GM23338 (cell line): ENCODE measurements around the gene SLC36A3. TPM values are rescaled to one million over a fixed set of nuclear protein-coding genes. Genes with fewer than 3 reads are reported as not detected.

Experiments used
- ATAC-seq: fragments of 200-7000 bp; cut with Tn5 transposase; 3 replicates; pipeline ENCODE4 v1.9.1; 2020
- DNase-seq: peaks from one replicate; pipeline ENCODE4 v3.0.0-alpha.2; 2015; ENCODE audit warnings: low spot score
- H2AFZ ChIP-seq: fragments of 200-600 bp; sonication (generic); 2 replicates; pipeline ENCODE4 v1.8.0; 2016; ENCODE audit warnings: antibody characterized with exemption, mild to moderate bottlenecking, moderate library complexity
- H3F3A ChIP-seq: fragments of 200-600 bp; sonication (generic); replicated peaks from 2 replicates; pipeline ENCODE4 v1.8.0; 2017; ENCODE audit warnings: antibody characterized with exemption, mixed run types, low read depth
- H3K27ac ChIP-seq: fragments of 200-600 bp; sonication (generic); 2 replicates; pipeline ENCODE4 v1.6.1; 2016; ENCODE audit warnings: low read depth
- H3K27me3 ChIP-seq: fragments of 200-600 bp; sonication (generic); 2 replicates; pipeline ENCODE4 v1.8.0; 2016; ENCODE audit warnings: mild to moderate bottlenecking, mixed run types, moderate library complexity; ENCODE audit not compliant: insufficient read depth
- H3K36me3 ChIP-seq: fragments of 200-600 bp; sonication (generic); 2 replicates; pipeline ENCODE4 v1.8.0; 2016; ENCODE audit warnings: mild to moderate bottlenecking; ENCODE audit not compliant: insufficient read depth
- H3K4me1 ChIP-seq: fragments of 200-600 bp; sonication (generic); 2 replicates; pipeline ENCODE4 v1.8.0; 2016; ENCODE audit warnings: mild to moderate bottlenecking, moderate library complexity; ENCODE audit not compliant: insufficient read depth
- H3K4me2 ChIP-seq: fragments of 200-600 bp; sonication (generic); 2 replicates; pipeline ENCODE4 v1.7.1; 2017; ENCODE audit warnings: mixed run types
- H3K4me3 ChIP-seq: fragments of 200-600 bp; sonication (generic); 2 replicates; pipeline ENCODE4 v1.6.1; 2016; ENCODE audit warnings: mixed run types
- H3K79me2 ChIP-seq: fragments of 200-600 bp; sonication (generic); replicated peaks from 2 replicates; pipeline ENCODE4 v1.8.0; 2017; ENCODE audit warnings: mild to moderate bottlenecking; ENCODE audit not compliant: insufficient read depth
- H3K9me2 ChIP-seq: fragments of 200-600 bp; sonication (generic); 2 replicates; pipeline ENCODE4 v1.8.0; 2017; ENCODE audit not compliant: insufficient read depth
- H4K20me1 ChIP-seq: fragments of 200-600 bp; sonication (generic); replicated peaks from 2 replicates; pipeline ENCODE4 v1.8.0; 2017; ENCODE audit warnings: mild to moderate bottlenecking; ENCODE audit not compliant: insufficient read depth
- H3K27ac Mint-ChIP-seq: 2 replicates; pipeline ENCODE4 v1.8.0; 2020; ENCODE audit warnings: inconsistent platforms, mild to moderate bottlenecking, moderate library complexity, mixed read lengths
- H3K27me3 Mint-ChIP-seq: 3 replicates; pipeline ENCODE4 v1.8.0; 2022; ENCODE audit warnings: low read depth, mild to moderate bottlenecking, moderate library complexity, mixed read lengths, inconsistent platforms; ENCODE audit not compliant: insufficient read depth, poor library complexity
- H3K36me3 Mint-ChIP-seq: 3 replicates; pipeline ENCODE4 v1.8.0; 2021; ENCODE audit warnings: low read depth, mild to moderate bottlenecking, inconsistent platforms, moderate library complexity, mixed read lengths
- H3K4me1 Mint-ChIP-seq: 3 replicates; pipeline ENCODE4 v1.8.0; 2020; ENCODE audit warnings: mild to moderate bottlenecking, inconsistent platforms, mixed read lengths
- H3K4me3 Mint-ChIP-seq: 3 replicates; pipeline ENCODE4 v1.8.0; 2021; ENCODE audit warnings: moderate library complexity, mild to moderate bottlenecking, inconsistent platforms, mixed read lengths
- H3K9me3 Mint-ChIP-seq: 3 replicates; pipeline ENCODE4 v1.8.0; 2020; ENCODE audit warnings: moderate library complexity, mild to moderate bottlenecking, inconsistent platforms, mixed read lengths
- CTCF ChIP-seq, 2 experiments: fragments of 200-600 bp in 1 of 2; sonication (generic) in 1 of 2; conservative IDR thresholded peaks; 2 replicates each; pipeline versions ENCODE4 v1.5.1 to v1.6.1; 2016 to 2017; ENCODE audit warnings: antibody characterized with exemption in 2 of 2, low read depth in 2 of 2, mild to moderate bottlenecking in 2 of 2, moderate library complexity in 1 of 2
- ETS1 ChIP-seq: IDR thresholded peaks from 2 replicates; pipeline ENCODE4 v1.6.1; 2016; ENCODE audit warnings: antibody characterized with exemption
- NANOG ChIP-seq: IDR thresholded peaks from 2 replicates; pipeline ENCODE4 v1.6.1; 2016; ENCODE audit warnings: antibody characterized with exemption, borderline replicate concordance
- POLR2AphosphoS5 ChIP-seq: IDR thresholded peaks from 2 replicates; pipeline ENCODE4 v1.6.1; 2016; ENCODE audit warnings: antibody characterized with exemption, low read depth
- STAT1 ChIP-seq: IDR thresholded peaks from one replicate; pipeline ENCODE4 v1.6.1; 2016; ENCODE audit warnings: antibody characterized with exemption; ENCODE audit not compliant: unreplicated experiment
- ZNF114 ChIP-seq: fragments of 250-450 bp; sonication (Bioruptor Pico); IDR thresholded peaks from 2 replicates; pipeline ENCODE4 v1.5.0; 2020; ENCODE audit warnings: mild to moderate bottlenecking, moderate library complexity
- polyA plus RNA-seq: library from polyadenylated mRNA; unstranded; fragments of >200 nt; fragmentation: Nextera tagmentation; extraction: Ambion mirVana; gene quantifications from 2 replicates; pipeline ENCODE4 v1.2.1, GENCODE V29; 2016
- total RNA-seq: library from RNA; depleted of rRNA; stranded (reverse); fragments of >200 nt; shearing (Covaris generic); gene quantifications from 2 replicates; pipeline ENCODE4 v1.2.3, GENCODE V29; 2014
- TF ChIP-seq, protein P1 (sequence below): IDR thresholded peaks from one replicate; pipeline ENCODE4 v1.6.1; 2018; ENCODE audit warnings: antibody characterized with exemption; ENCODE audit not compliant: unreplicated experiment

The SLC36A3 gene
- total and polyA plus RNA-seq, 2 experiments from 2014 or later, result not detected

DNA sequence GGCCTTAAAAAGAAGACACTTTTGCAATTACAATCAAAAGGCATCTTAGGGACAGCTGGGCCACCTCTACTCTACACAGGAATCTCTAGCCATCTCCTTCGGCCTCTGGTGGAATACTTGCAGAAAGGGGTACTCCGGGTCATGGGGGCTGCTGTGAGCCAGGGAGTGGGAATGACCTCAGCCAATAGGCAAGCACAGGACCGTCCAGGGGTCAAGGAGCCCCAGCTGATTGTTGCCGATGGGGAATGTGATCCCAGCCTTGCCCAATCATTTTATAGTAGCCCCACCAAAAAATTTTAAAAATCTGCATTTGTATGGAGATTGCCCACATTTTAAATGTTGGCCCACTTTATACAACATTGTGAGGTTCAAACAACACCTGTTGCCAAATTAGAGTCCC lies 16.9 kb upstream of the SLC36A3 start (continued):
- no peak for TF ChIP-seq ETS1
- TF ChIP-seq STAT1, result no peak
- TF ChIP-seq NANOG, result no peak
- no peak for TF ChIP-seq ZNF114 (CRISPR knock-in tag)
- TF ChIP-seq POLR2AphosphoS5, result no peak
- TF ChIP-seq, protein P1, sequence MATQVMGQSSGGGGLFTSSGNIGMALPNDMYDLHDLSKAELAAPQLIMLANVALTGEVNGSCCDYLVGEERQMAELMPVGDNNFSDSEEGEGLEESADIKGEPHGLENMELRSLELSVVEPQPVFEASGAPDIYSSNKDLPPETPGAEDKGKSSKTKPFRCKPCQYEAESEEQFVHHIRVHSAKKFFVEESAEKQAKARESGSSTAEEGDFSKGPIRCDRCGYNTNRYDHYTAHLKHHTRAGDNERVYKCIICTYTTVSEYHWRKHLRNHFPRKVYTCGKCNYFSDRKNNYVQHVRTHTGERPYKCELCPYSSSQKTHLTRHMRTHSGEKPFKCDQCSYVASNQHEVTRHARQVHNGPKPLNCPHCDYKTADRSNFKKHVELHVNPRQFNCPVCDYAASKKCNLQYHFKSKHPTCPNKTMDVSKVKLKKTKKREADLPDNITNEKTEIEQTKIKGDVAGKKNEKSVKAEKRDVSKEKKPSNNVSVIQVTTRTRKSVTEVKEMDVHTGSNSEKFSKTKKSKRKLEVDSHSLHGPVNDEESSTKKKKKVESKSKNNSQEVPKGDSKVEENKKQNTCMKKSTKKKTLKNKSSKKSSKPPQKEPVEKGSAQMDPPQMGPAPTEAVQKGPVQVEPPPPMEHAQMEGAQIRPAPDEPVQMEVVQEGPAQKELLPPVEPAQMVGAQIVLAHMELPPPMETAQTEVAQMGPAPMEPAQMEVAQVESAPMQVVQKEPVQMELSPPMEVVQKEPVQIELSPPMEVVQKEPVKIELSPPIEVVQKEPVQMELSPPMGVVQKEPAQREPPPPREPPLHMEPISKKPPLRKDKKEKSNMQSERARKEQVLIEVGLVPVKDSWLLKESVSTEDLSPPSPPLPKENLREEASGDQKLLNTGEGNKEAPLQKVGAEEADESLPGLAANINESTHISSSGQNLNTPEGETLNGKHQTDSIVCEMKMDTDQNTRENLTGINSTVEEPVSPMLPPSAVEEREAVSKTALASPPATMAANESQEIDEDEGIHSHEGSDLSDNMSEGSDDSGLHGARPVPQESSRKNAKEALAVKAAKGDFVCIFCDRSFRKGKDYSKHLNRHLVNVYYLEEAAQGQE, result no peak
- no peak for TF ChIP-seq CTCF (conservative IDR thresholded peaks at IDR 0.05; ENCODE audit: low read depth in 2 of 2)

GRCh38 chr5:151318850-151319732 lies 15.5 kb upstream of the SLC36A3 start:
- DNase-seq (peak; percentile 39), ATAC-seq (peak; percentile 70)
- no peak overlapping the region for H3K27ac ChIP-seq
- no peaks in the 10 kb centered on the region for H3K27me3 ChIP-seq
- peaks cover 7% of the 10 kb centered on the region; the same call in 2 of the 3 replicates for H3K4me1 Mint-ChIP-seq
- TF ChIP-seq CTCF (conservative IDR thresholded peaks at IDR 0.05; ENCODE audit: low read depth in 2 of 2) (peak; percentile 19 to 66; a peak in 3 of 4 replicates), ETS1 (no peak)
- H3K27me3 Mint-ChIP-seq, result peaks cover 8% of the 10 kb centered on the region
- H3K4me3 Mint-ChIP-seq, result no peak overlapping the region
- no peak overlapping the region for H3K4me2 ChIP-seq
- H4K20me1 ChIP-seq, result no peaks in the 10 kb centered on the region
- H3K4me3 ChIP-seq, result no peak overlapping the region
- no peaks in the 10 kb centered on the region for H3F3A ChIP-seq
- H3K36me3 Mint-ChIP-seq, result no peaks in the 10 kb centered on the region
- H2AFZ ChIP-seq, result no peak overlapping the region
- no peaks in the 10 kb centered on the region for H3K9me2 ChIP-seq
- no peak overlapping the region for H3K27ac Mint-ChIP-seq
- no peaks in the 10 kb centered on the region for H3K9me3 Mint-ChIP-seq
- H3K4me1 ChIP-seq, result no peaks in the 10 kb centered on the region; the same call in 1 of the 2 replicates
- H3K36me3 ChIP-seq, result no peaks in the 10 kb centered on the region
- H3K79me2 ChIP-seq, result no peaks in the 10 kb centered on the region
